Neural cell (in vitro differentiated cells): ENCODE results near the gene THRB. TPM values are rescaled to one million over a fixed set of nuclear protein-coding genes. Genes with fewer than 3 reads are reported as not detected.

Experiments used
- H2AFZ ChIP-seq: fragments of 200-600, 300-800 bp; sonication (generic), shearing (Covaris generic); 2 replicates; pipeline ENCODE4 v1.6.0; 2014; ENCODE audit warnings: low read depth, mild to moderate bottlenecking, antibody characterized with exemption, low read length, moderate library complexity
- H3F3A ChIP-seq: fragments of 200-600 bp; shearing (Covaris generic); 2 replicates; pipeline ENCODE4 v1.6.1; 2016; ENCODE audit warnings: mild to moderate bottlenecking, moderate library complexity, mixed read lengths, antibody characterized with exemption, low read length; ENCODE audit not compliant: insufficient read depth, poor library complexity, severe bottlenecking
- H3K27ac ChIP-seq: fragments of 200-600, 300-800 bp; sonication (generic), shearing (Covaris generic); 2 replicates; pipeline ENCODE4 v1.5.1; 2014; ENCODE audit warnings: mild to moderate bottlenecking, low read length, moderate library complexity
- H3K27me3 ChIP-seq: fragments of 300-800, 200-600 bp; sonication (generic), shearing (Covaris generic); 2 replicates; pipeline ENCODE4 v1.6.0; 2014; ENCODE audit warnings: mild to moderate bottlenecking, low read depth, low read length, moderate library complexity; ENCODE audit not compliant: insufficient read depth
- H3K36me3 ChIP-seq: fragments of 300-800, 200-600 bp; sonication (generic), shearing (Covaris generic); 2 replicates; pipeline ENCODE4 v1.5.1; 2014; ENCODE audit warnings: mild to moderate bottlenecking, antibody characterized with exemption, low read length, moderate library complexity; ENCODE audit not compliant: insufficient read depth
- H3K4me2 ChIP-seq: fragments of 300-800, 200-600 bp; sonication (generic), shearing (Covaris generic); 2 replicates; pipeline ENCODE4 v1.6.0; 2014; ENCODE audit warnings: mild to moderate bottlenecking, low read length
- H3K4me3 ChIP-seq: fragments of 300-800, 200-600 bp; sonication (generic), shearing (Covaris generic); 2 replicates; pipeline ENCODE4 v1.5.1; 2014; ENCODE audit warnings: mild to moderate bottlenecking, low read length, moderate library complexity
- H3K79me2 ChIP-seq: fragments of 200-600 bp; shearing (Covaris generic); replicated peaks from 2 replicates; pipeline ENCODE4 v1.6.0; 2014; ENCODE audit warnings: mild to moderate bottlenecking, low read length, moderate library complexity; ENCODE audit not compliant: insufficient read depth
- H3K9ac ChIP-seq: fragments of 300-800, 200-600 bp; sonication (generic), shearing (Covaris generic); 2 replicates; pipeline ENCODE4 v1.6.1; 2016; ENCODE audit warnings: mild to moderate bottlenecking, low read length, mixed read lengths
- H3K9me2 ChIP-seq: fragments of 200-600 bp; shearing (Covaris generic); 2 replicates; pipeline ENCODE4 v1.6.1; 2016; ENCODE audit warnings: mild to moderate bottlenecking, low read length, mixed read lengths; ENCODE audit not compliant: insufficient read depth
- H3K9me3 ChIP-seq: fragments of 200-600, 300-800 bp; sonication (generic), shearing (Covaris generic); 2 replicates; pipeline ENCODE4 v1.6.1; 2016; ENCODE audit warnings: mild to moderate bottlenecking, mixed run types, low read length, moderate library complexity, mixed read lengths
- H4K20me1 ChIP-seq: fragments of 200-600 bp; shearing (Covaris generic); 2 replicates; pipeline ENCODE4 v1.6.1; 2016; ENCODE audit warnings: mild to moderate bottlenecking, mixed run types; ENCODE audit not compliant: insufficient read depth
- EP300 ChIP-seq: fragments of 450-650 bp; conservative IDR thresholded peaks from 2 replicates; pipeline ENCODE4 v1.6.1; 2014; ENCODE audit warnings: antibody characterized with exemption, mild to moderate bottlenecking, moderate library complexity; ENCODE audit not compliant: poor library complexity, severe bottlenecking
- EZH2 ChIP-seq: fragments of 200-600, 300-800 bp; shearing (Covaris generic), sonication (generic); IDR thresholded peaks from 2 replicates; pipeline ENCODE4 v1.6.1; 2014; ENCODE audit warnings: antibody characterized with exemption, low read length, borderline replicate concordance, mild to moderate bottlenecking; ENCODE audit not compliant: insufficient read depth, poor library complexity, severe bottlenecking
- MXI1 ChIP-seq: fragments of 450-650 bp; conservative IDR thresholded peaks from 2 replicates; pipeline ENCODE4 v1.6.1; 2014; ENCODE audit warnings: antibody characterized with exemption, mild to moderate bottlenecking; ENCODE audit not compliant: poor library complexity, severe bottlenecking
- POLR2AphosphoS5 ChIP-seq: IDR thresholded peaks from 2 replicates; pipeline ENCODE4 v1.6.1; 2012
- RAD21 ChIP-seq: fragments of 450-650 bp; conservative IDR thresholded peaks from 2 replicates; pipeline ENCODE4 v1.6.1; 2014; ENCODE audit warnings: antibody characterized with exemption, mild to moderate bottlenecking, moderate library complexity
- SMC3 ChIP-seq: fragments of 450-650 bp; conservative IDR thresholded peaks from 2 replicates; pipeline ENCODE4 v1.6.1; 2014; ENCODE audit warnings: antibody characterized with exemption, mild to moderate bottlenecking, moderate library complexity; ENCODE audit not compliant: poor library complexity
- TAF1 ChIP-seq: IDR thresholded peaks from 2 replicates; pipeline ENCODE4 v1.6.1; 2012; ENCODE audit warnings: low read depth
- polyA plus RNA-seq: library from polyadenylated mRNA; depleted of rRNA; stranded (reverse); fragments of >200 nt; gene quantifications from 2 replicates; pipeline ENCODE4 v1.2.3, GENCODE V29; 2014
- TF ChIP-seq, protein P1 (sequence below): fragments of 450-650 bp; IDR thresholded peaks from 2 replicates; pipeline ENCODE4 v1.5.1; 2014; ENCODE audit warnings: antibody characterized with exemption, mild to moderate bottlenecking, moderate library complexity; ENCODE audit not compliant: poor library complexity, severe bottlenecking
- TF ChIP-seq, protein P2 (sequence below): IDR thresholded peaks from 2 replicates; pipeline ENCODE4 v1.6.1; 2012; ENCODE audit warnings: borderline replicate concordance

Gene THRB
- polyA plus RNA-seq, 1 donor from 2014 or later = 1.7 TPM

DNA sequence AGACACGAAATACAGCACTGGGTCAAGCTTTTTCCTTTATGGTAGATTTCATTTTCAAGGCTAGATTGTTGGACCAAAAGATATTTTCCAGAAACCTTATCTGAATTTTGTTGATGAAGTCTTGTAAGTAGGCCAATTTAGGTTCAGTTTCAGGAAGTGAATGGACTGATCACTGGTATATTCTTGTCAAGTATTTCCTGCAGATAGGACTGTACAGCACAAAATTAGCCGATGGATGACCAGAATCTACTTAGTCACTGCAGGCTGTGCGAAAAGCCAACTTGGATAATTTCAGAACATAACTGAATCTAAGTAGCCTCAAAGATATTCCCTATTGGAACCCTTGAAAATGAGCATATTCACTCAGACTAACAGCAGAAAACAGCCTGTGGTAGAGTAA is 343.1 kb downstream of the THRB start:
- no peaks in the 10 kb centered on the region for H3F3A ChIP-seq
- no peak overlapping the region for H2AFZ ChIP-seq
- H4K20me1 ChIP-seq = no peaks in the 10 kb centered on the region
- H3K9me2 ChIP-seq = no peaks in the 10 kb centered on the region
- H3K4me3 ChIP-seq = no peak overlapping the region
- no peaks in the 10 kb centered on the region for H3K36me3 ChIP-seq
- H3K9me3 ChIP-seq = no peaks in the 10 kb centered on the region
- TF ChIP-seq, protein P1, sequence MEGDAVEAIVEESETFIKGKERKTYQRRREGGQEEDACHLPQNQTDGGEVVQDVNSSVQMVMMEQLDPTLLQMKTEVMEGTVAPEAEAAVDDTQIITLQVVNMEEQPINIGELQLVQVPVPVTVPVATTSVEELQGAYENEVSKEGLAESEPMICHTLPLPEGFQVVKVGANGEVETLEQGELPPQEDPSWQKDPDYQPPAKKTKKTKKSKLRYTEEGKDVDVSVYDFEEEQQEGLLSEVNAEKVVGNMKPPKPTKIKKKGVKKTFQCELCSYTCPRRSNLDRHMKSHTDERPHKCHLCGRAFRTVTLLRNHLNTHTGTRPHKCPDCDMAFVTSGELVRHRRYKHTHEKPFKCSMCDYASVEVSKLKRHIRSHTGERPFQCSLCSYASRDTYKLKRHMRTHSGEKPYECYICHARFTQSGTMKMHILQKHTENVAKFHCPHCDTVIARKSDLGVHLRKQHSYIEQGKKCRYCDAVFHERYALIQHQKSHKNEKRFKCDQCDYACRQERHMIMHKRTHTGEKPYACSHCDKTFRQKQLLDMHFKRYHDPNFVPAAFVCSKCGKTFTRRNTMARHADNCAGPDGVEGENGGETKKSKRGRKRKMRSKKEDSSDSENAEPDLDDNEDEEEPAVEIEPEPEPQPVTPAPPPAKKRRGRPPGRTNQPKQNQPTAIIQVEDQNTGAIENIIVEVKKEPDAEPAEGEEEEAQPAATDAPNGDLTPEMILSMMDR = no peak
- TF ChIP-seq POLR2AphosphoS5 = no peak
- no peak for TF ChIP-seq MXI1
- no peak for TF ChIP-seq EP300
- TF ChIP-seq SMC3 = no peak
- no peak for TF ChIP-seq TAF1
- no peak for TF ChIP-seq RAD21
- TF ChIP-seq, protein P2, sequence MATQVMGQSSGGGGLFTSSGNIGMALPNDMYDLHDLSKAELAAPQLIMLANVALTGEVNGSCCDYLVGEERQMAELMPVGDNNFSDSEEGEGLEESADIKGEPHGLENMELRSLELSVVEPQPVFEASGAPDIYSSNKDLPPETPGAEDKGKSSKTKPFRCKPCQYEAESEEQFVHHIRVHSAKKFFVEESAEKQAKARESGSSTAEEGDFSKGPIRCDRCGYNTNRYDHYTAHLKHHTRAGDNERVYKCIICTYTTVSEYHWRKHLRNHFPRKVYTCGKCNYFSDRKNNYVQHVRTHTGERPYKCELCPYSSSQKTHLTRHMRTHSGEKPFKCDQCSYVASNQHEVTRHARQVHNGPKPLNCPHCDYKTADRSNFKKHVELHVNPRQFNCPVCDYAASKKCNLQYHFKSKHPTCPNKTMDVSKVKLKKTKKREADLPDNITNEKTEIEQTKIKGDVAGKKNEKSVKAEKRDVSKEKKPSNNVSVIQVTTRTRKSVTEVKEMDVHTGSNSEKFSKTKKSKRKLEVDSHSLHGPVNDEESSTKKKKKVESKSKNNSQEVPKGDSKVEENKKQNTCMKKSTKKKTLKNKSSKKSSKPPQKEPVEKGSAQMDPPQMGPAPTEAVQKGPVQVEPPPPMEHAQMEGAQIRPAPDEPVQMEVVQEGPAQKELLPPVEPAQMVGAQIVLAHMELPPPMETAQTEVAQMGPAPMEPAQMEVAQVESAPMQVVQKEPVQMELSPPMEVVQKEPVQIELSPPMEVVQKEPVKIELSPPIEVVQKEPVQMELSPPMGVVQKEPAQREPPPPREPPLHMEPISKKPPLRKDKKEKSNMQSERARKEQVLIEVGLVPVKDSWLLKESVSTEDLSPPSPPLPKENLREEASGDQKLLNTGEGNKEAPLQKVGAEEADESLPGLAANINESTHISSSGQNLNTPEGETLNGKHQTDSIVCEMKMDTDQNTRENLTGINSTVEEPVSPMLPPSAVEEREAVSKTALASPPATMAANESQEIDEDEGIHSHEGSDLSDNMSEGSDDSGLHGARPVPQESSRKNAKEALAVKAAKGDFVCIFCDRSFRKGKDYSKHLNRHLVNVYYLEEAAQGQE = no peak
- no peak for TF ChIP-seq EZH2
- no peaks in the 10 kb centered on the region for H3K79me2 ChIP-seq
- H3K4me2 ChIP-seq = no peak overlapping the region
- no peak overlapping the region for H3K27ac ChIP-seq
- no peak overlapping the region for H3K9ac ChIP-seq
- H3K27me3 ChIP-seq = no peaks in the 10 kb centered on the region

DNA sequence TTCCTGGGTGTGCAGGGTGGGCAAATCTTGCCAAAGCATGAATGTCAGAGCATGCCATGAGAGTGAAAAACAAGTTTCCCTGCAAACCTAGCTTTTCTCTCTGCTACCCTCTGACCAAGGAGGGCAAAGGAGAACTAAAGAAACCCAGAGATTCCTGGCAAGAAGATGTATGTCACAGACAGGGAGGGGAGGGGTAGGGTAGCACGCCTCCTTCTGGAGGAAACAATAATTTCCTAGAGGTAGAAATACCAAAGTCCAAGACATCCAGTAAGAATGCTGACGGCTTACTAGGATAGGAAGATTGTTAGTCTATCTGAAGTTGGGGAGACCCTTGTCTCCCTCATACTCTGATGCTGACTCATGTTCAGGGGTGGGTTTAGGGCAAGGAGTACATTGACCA is 345.6 kb downstream of the THRB start:
- H3K27me3 ChIP-seq = no peaks in the 10 kb centered on the region
- no peaks in the 10 kb centered on the region for H3K36me3 ChIP-seq
- TF ChIP-seq, protein P1 = no peak
- no peak for TF ChIP-seq SMC3
- TF ChIP-seq RAD21 = no peak
- TF ChIP-seq, protein P2 = no peak
- TF ChIP-seq TAF1 = no peak
- TF ChIP-seq MXI1 = no peak
- no peak for TF ChIP-seq EZH2
- TF ChIP-seq POLR2AphosphoS5 = no peak
- no peak for TF ChIP-seq EP300
- no peaks in the 10 kb centered on the region for H3F3A ChIP-seq
- H2AFZ ChIP-seq = no peak overlapping the region
- no peaks in the 10 kb centered on the region for H3K79me2 ChIP-seq
- H3K4me3 ChIP-seq = no peak overlapping the region
- no peak overlapping the region for H3K4me2 ChIP-seq
- H4K20me1 ChIP-seq = no peaks in the 10 kb centered on the region
- H3K9me3 ChIP-seq = no peaks in the 10 kb centered on the region
- H3K27ac ChIP-seq = no peak overlapping the region
- H3K9ac ChIP-seq = no peak overlapping the region
- no peaks in the 10 kb centered on the region for H3K9me2 ChIP-seq
